GM12875 (cell line): ENCODE results near the gene EPB42.
"Not testable (repeated sequence)": the region's sequence is repeated elsewhere in the genome, so short reads cannot be mapped to it uniquely, and the experiment has no call there.

Experiments
- H3K4me3 ChIP-seq: one replicate; pipeline ENCODE4 v1.5.1; 2011; ENCODE audit warnings: low read depth, low read length, control low read depth
- CTCF ChIP-seq: IDR thresholded peaks from 2 replicates; pipeline ENCODE4 v1.5.1; 2011; ENCODE audit warnings: low read depth, mild to moderate bottlenecking, control low read depth, inconsistent platforms, low read length, moderate library complexity, borderline replicate concordance; ENCODE audit not compliant: insufficient read depth

EPB42 gene

GRCh38 chr15:43183270-43183669 is 37.5 kb downstream of the EPB42 start:
- H3K4me3 ChIP-seq = no peak overlapping the region
- TF ChIP-seq CTCF = no peak

DNA sequence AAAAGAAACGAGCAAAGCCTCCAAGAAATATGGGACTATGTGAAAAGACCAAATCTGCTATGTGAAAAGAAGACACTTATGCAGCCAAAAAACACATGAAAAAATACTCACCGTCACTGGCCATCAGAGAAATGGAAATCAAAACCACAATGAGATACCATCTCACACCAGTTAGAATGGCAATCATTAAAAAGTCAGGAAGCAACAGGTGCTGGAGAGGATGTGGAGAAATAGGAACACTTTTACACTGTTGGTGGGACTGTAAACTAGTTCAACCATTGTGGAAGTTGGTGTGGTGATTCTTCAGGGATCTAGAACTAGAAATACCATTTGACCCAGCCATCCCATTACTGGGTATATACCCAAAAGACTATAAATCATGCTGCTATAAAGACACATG is 43.7 kb downstream of the EPB42 start:
- H3K4me3 ChIP-seq = not testable (repeated sequence)

DNA sequence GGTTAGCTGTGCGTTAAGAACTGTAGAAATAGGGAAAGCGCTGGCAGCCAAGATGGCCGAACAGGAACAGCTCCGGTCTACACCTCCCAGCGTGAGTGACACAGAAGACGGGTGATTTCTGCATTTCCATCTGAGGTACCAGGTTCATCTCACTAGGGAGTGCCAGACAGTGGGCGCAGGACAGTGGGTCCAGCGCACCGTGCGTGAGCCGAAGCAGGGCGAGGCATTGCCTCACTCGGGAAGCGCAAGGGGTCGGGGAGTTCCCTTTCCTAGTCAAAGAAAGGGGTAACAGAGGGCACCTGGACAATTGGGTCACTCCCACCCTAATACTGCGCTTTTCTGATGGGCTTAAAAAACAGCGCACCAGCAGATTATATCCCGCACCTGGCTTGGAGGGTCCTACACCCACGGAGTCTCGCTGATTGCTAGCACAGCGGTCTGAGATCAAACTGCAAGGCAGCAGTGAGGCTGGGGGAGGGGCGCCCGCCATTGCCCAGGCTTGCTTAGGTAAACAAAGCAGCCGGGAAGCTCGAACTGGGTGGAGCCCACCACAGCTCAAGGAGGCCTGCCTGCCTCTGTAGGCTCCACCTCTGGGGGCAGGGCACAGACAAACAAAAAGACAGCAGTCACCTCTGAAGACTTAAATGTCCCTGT is 45.0 kb downstream of the EPB42 start:
- not testable (repeated sequence) for H3K4me3 ChIP-seq

- no peak for TF ChIP-seq CTCF
- no peak overlapping the region for H3K4me3 ChIP-seq
Measured at GRCh38 chr15:43169888-43170287, 50.9 kb downstream of the EPB42 start.

GRCh38 chr15:43168192-43169107 is 52.4 kb downstream of the EPB42 start:
- no peak overlapping the region for H3K4me3 ChIP-seq
- no peak for TF ChIP-seq CTCF

DNA sequence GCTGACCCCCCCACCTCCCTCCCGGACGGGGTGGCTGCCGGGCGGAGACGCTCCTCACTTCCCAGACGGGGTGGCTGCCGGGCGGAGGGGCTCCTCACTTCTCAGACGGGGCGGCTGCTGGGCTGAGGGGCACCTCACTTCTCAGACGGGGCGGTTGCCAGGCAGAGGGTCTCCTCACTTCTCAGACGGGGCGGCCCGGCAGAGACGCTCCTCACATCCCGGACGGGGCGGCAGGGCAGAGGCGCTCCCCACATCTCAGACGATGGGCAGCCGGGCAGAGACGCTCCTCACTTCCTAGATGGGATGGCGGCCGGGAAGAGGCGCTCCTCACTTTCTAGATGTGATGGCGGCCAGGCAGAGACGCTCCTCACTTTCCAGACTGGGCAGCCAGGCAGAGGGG is 53.6 kb downstream of the EPB42 start:
- H3K4me3 ChIP-seq = not testable (repeated sequence)

GRCh38 chr15:43165801-43166325 is 55.0 kb downstream of the EPB42 start:
- no peak for TF ChIP-seq CTCF
- H3K4me3 ChIP-seq = no peak overlapping the region

- H3K4me3 ChIP-seq = no peak overlapping the region
- no peak for TF ChIP-seq CTCF
Measured at GRCh38 chr15:43153269-43153668, 67.5 kb downstream of the EPB42 start.
